GM10847 (cell line): Measurements from ENCODE around the gene THAP5.

Experiments used
- POLR2A ChIP-seq: IDR thresholded peaks from 2 replicates; pipeline ENCODE4 v1.6.1; 2011; ENCODE audit not compliant: insufficient read length; ENCODE audit errors: extremely low read depth

THAP5 gene

GRCh38 chr7:108561047-108561619 lies 8.4 kb downstream of the THAP5 start:
- TF ChIP-seq POLR2A, result no peak

- TF ChIP-seq POLR2A, result no peak
Measured at GRCh38 chr7:108559253-108559652, 10.3 kb downstream of the THAP5 start.

GRCh38 chr7:108557617-108558016 lies 11.9 kb downstream of the THAP5 start:
- TF ChIP-seq POLR2A, result no peak

- TF ChIP-seq POLR2A, result no peak
Measured at GRCh38 chr7:108557191-108557590, 12.3 kb downstream of the THAP5 start.

GRCh38 chr7:108541478-108541877 lies 28.0 kb downstream of the THAP5 start:
- TF ChIP-seq POLR2A, result no peak

- no peak for TF ChIP-seq POLR2A
Measured at GRCh38 chr7:108537229-108537628, 32.3 kb downstream of the THAP5 start.

- no peak for TF ChIP-seq POLR2A
Measured at GRCh38 chr7:108535744-108536143, 33.8 kb downstream of the THAP5 start.

GRCh38 chr7:108535257-108535656 lies 34.2 kb downstream of the THAP5 start:
- no peak for TF ChIP-seq POLR2A

GRCh38 chr7:108533712-108534111 lies 35.8 kb downstream of the THAP5 start:
- no peak for TF ChIP-seq POLR2A

- TF ChIP-seq POLR2A, result no peak
Measured at GRCh38 chr7:108529341-108529740, 40.2 kb downstream of the THAP5 start.

- TF ChIP-seq POLR2A, result no peak
Measured at GRCh38 chr7:108528183-108528712, 41.3 kb downstream of the THAP5 start.

- no peak for TF ChIP-seq POLR2A
Measured at GRCh38 chr7:108526768-108527017, 42.8 kb downstream of the THAP5 start.

- peak; percentile 67 for TF ChIP-seq POLR2A
Measured at GRCh38 chr7:108525985-108526767, 43.3 kb downstream of the THAP5 start, which contains the start of gene PNPLA8. PNPLA8 (minus strand) TSS chr7:108526135; CDS start chr7:108515491, 10,644 bp downstream.

GRCh38 chr7:108525327-108525984 lies 44.0 kb downstream of the THAP5 start:
- TF ChIP-seq POLR2A, result no peak

GRCh38 chr7:108522780-108523179 lies 46.7 kb downstream of the THAP5 start:
- TF ChIP-seq POLR2A, result no peak

GRCh38 chr7:108517951-108518350 lies 51.6 kb downstream of the THAP5 start:
- TF ChIP-seq POLR2A, result no peak
